Measurements from ENCODE around the gene LOXL3.
"Not testable (repeated sequence)": the region's sequence is repeated elsewhere in the genome, so short reads cannot be mapped to it uniquely, and the experiment has no call there.

LOXL3 gene

GRCh38 chr2:74483675-74484164 is 70.0 kb downstream of the LOXL3 start:
- not testable (repeated sequence) for DNase-seq

DNA sequence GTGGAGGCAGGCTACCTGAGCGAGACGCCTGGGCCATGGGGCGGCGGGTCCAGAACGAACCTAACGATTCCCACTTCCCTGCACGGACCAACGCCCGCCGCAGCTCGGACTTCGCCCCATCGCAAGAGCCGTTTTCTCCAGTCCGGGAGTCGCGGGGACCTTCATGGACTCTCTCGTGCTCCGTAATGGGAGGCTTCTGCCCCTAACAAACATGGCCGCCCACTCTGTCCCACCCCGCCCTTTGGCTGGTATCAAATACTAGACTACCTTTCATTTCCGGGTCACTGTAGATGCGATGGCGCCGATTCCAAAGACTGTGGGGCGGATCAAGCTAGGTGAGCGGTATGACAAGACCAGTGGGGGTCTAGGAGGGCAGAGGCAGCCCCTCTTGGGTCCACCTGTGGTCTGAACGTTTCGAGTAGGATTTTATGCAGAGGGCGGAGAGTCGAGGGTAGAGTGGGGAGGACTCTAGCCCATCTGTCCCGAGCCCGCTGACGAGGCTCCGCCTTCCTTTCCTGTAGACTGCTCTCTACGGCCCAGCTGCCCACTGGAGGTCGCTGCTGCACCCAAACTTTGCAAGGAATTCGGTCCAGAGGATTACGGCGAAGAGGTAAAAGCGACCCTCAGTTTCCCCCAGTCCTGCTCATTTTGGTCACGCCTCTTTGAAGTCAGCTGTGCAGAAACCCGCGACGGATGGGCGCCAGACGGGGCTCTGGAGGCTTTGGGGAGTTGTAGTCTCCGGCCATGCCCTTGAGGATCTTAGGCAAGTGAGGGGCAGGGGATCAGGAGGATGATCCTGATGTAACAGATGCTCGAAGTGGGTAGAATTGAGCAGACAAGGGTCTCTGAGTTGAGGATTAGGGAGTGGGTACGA is 70.7 kb downstream of the LOXL3 start, which contains the start of the genes CCDC142 and TTC31:
TSS of gene CCDC142 (minus strand) at position 198 of the 874 bp plus-strand sequence. CDS start at position 37, 161 bp downstream.
TSS of gene TTC31 (plus strand) at position 281 of the 874 bp plus-strand sequence. CDS start at position 296, 15 bp downstream.
- DNase-seq, result peak; percentile 94 to 95

All from CD4-positive, alpha-beta T cell treated with Interferon alpha-2 for 1 hour (primary cell).